Uterus (tissue), 2 donors: Measurements from ENCODE around the gene PSG5.
"Not testable (repeated sequence)": the region's sequence is repeated elsewhere in the genome, so short reads cannot be mapped to it uniquely, and the experiment has no call there.

Experiments
- POLR2A ChIP-seq, 2 donors: fragments of 450-650 bp; IDR thresholded peaks; one replicate each; pipeline ENCODE4 v1.6.1; 2016; ENCODE audit warnings: antibody characterized with exemption in 2 of 2, mild to moderate bottlenecking in 1 of 2, moderate library complexity in 1 of 2
- TF ChIP-seq, protein P1 (sequence below), 4 experiments: fragments of 200-600 bp in 2 of 4; fragments of 450-650 bp in 2 of 4; sonication (generic) in 2 of 4; IDR thresholded peaks; one replicate each; pipeline ENCODE4 v1.5.1; 2016 to 2019; ENCODE audit warnings: antibody characterized with exemption in 4 of 4, mild to moderate bottlenecking in 2 of 4, moderate library complexity in 1 of 4

GRCh38 chr19:43219136-43219535, 32.8 kb upstream of the PSG5 start:
- TF ChIP-seq, protein P1, sequence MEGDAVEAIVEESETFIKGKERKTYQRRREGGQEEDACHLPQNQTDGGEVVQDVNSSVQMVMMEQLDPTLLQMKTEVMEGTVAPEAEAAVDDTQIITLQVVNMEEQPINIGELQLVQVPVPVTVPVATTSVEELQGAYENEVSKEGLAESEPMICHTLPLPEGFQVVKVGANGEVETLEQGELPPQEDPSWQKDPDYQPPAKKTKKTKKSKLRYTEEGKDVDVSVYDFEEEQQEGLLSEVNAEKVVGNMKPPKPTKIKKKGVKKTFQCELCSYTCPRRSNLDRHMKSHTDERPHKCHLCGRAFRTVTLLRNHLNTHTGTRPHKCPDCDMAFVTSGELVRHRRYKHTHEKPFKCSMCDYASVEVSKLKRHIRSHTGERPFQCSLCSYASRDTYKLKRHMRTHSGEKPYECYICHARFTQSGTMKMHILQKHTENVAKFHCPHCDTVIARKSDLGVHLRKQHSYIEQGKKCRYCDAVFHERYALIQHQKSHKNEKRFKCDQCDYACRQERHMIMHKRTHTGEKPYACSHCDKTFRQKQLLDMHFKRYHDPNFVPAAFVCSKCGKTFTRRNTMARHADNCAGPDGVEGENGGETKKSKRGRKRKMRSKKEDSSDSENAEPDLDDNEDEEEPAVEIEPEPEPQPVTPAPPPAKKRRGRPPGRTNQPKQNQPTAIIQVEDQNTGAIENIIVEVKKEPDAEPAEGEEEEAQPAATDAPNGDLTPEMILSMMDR (IDR thresholded peaks at IDR 0.05) = not testable (repeated sequence)
- TF ChIP-seq POLR2A (IDR thresholded peaks at IDR 0.05) = not testable (repeated sequence)
